Stimulated activated CD4-positive, alpha-beta T cell treated with anti-CD3 and anti-CD28 coated beads, Interleukin-4, amount 100 ng/mL, for 48 hours (primary cell): ENCODE data around the gene LRBA.

Source experiments
- DNase-seq, 2 donors: peaks; one replicate each; pipeline ENCODE4 v3.0.0-alpha.2; 2020; ENCODE audit warnings: low read depth in 2 of 2

LRBA gene

DNA sequence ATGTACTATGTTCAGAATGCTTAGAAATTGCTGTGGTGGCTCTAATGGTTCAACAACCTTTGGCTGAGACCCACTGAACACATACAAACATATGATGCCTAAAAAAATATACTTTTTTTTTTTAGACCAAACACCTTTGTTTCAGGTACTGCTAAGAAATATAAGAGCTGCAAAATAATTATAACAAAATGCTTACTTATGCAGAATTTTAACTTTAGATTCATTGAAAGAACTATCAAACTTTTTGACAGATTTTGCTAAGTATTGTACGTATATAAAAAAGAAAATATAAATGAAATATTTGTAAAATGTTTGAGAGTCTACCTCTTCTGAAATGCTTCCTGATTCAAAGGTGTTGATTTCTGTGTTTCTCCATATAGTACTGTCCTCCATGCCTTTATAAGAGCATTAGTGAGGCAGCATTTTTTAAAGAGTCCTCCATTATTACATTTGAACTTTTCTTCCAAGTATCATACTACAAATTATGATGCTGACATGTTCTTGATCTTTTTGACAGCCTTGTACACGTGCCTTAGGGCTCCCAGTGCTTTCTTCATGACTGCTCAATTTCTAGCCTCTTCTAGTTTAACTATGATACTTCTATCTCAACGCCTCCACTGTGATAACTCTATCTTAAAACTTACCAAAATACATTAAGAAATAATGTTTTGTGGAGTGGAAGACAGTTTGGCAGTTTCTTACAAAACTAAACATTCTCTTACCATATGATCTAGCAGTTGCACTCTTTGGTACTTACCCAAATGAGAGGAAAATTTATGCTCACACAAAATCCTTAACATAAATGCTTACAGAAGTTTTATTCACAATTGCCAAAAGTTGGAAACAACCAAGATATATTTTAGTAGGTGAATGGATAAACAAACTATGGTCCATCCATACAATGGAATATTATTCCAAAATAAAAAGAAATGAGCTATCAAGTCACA lies 645.4 kb downstream of the LRBA start:
- DNase-seq: no peak

DNA sequence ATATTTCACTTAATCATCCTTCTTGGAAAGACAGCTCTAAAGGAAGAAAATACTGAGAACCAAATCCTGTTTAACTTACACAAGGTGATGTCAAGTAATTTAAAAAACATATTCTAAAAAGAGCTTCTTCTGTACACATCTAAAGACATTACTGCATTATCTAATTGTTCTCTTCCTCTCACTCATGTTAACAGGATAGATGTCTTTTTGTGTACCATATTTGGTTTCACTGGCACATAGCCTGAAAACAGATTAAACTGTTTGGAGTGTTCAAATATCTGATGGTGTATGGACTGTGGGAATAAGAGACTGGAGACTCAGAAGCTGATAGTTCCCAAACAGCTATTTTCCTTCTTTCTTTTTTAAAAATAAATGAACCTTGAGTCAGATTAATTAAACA lies 646.4 kb downstream of the LRBA start:
- DNase-seq: no peak

- DNase-seq: no peak
These were observed 647.8 kb downstream of the LRBA start for GRCh38 chr4:150367326-150367725.

DNA sequence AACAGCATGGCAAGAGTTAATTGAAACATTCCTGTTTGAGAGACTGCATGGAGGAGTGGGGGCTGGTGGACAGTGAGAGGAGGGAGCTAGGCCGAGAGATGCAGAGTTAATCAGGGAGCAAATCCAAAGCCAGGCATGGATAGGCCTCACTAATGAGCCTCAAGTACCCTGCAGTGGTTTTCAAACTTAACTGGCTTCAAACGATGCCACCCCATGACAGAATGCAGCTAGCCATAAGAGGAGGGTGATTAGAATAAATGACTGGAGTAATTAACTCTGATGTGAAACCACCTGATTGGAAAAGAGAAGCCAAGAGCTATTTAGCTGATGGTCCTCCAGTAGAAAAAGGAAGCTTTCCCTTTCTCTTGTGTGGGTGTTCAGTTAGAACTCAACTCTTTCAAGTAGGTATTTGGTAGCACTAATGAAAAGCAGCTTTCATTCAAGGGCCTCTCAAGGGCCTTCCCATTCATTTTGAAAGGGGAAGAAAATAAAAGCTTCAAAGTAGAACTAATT lies 648.5 kb downstream of the LRBA start:
- DNase-seq: no peak

DNA sequence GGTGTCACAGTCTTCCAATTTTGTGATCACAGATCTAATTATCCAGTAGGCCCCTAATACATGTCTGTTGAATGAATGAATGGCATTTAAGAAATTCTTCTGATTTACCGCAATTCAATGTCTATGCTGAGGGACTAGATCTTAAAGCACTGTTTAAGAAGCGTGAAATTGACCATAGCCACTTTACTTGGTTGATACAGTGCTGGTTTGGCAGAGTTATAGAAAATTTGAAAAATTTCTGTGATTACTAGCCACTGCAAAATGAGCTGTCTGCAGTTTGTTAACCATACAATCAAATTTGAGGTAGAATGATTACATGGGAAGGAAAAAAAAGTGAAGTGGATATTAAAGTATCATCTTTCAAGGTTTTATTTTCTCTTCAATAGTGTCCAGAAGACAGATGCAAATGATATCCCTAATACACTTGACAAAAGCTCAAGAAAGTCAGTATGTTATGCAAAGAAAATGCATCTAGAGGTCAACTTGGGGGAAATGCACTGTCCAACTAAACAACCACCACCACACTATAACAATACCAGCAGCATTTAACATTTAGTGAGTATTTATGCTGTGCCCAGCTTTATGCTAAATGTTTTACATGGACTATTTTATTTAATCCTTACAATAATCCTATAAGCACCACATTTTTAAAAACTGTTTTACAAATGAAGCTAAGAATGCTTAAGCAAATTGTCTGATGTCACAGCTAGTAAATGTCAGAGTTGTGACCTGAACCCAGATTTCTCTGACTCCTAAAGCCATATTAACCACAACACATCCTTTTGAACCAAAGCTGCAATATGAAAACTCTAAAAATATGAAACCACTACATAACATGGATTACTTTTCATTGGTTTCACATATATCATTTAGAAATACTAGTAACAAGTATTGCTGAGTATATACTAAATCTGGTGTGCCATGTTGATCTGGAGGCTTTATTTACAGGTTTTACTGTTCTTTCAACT lies 651.1 kb downstream of the LRBA start:
- no peak for DNase-seq

DNA sequence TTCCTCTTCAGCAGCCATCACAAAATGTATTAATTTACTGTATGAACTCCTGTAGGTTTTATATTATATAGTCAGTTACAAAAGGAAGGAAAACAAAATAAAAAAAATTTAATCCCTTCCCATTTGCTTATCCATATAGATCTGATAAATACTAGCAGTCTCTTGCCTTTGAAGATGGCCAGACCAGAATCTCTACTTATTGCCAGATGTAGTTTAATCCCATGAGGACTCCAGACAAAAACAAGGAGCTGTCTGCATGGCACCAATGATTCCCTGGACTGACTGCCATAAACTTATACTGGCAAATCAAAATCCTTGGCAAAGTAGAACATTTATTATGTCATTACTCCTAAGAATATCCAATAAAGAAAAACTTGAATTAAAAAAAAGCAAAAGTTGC lies 656.4 kb downstream of the LRBA start:
- DNase-seq: no peak

- DNase-seq: no peak
These were observed 657.3 kb downstream of the LRBA start for GRCh38 chr4:150357829-150358228.

- no peak for DNase-seq
These were observed 659.1 kb downstream of the LRBA start for GRCh38 chr4:150355858-150356455.

GRCh38 chr4:150355418-150355817 lies 659.7 kb downstream of the LRBA start:
- DNase-seq: no peak

- no peak for DNase-seq
These were observed 660.8 kb downstream of the LRBA start for GRCh38 chr4:150354214-150354796.

DNA sequence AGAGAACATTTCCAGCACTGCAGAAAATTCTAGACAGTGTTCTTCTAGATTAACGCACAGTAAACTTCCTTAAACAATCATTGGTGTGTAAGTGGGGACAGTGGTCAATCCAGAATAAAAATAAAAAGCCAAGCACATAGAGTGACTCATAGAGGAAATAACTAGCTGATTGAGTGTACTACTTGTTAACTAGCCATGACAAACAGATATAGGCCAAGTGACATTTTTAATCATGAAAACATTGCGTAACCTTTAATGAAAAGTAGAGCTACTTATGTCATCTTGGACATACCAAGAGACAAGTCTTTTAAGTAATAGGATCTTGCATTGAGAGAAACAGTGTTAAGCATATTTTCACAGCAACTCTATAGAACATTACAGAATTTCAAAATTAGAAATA lies 667.0 kb downstream of the LRBA start:
- no peak for DNase-seq

- DNase-seq: no peak
These were observed 669.8 kb downstream of the LRBA start for GRCh38 chr4:150345207-150345744.

DNA sequence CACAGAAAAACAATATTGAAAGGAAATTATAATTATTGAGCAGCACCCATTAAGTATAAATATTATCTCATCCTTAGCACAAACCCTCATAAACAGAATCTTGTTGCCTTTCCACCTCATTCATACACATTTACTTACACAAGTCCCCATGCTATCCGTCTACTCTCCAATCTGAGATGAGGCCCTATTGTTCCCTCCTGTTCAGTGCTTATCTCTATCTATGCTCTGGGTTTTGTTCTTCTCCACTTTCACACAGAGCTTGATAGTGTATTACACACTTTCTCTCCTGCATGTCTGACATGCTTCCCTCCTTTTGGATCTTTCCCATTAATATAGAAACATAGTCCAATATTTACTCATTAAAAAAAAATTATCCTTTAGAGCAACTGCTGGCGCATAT lies 671.3 kb downstream of the LRBA start:
- DNase-seq: no peak

DNA sequence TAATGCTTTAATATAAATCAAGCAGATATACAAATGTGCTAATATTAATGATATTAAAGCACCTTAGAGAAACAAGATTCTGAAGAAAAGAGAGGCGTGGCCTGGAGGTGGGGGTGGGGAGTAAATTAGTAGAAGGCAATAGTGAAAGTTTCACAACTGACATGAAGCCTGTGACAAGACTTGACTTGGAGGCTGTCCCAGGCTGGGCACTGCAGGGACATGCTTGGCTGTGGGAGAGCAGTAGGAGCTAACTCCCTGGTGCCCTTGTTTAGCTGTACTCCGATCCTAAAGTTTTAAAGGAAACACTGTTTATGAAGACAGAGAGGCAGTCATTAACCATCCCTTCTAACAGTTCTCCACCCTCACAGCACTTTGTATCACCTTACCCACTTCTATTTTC lies 672.1 kb downstream of the LRBA start:
- no peak for DNase-seq

- no peak for DNase-seq
These were observed 677.4 kb downstream of the LRBA start for GRCh38 chr4:150337734-150338133.

GRCh38 chr4:150336676-150337412 lies 678.2 kb downstream of the LRBA start:
- no peak for DNase-seq

GRCh38 chr4:150332961-150333360 lies 682.1 kb downstream of the LRBA start:
- DNase-seq: no peak

- DNase-seq: no peak
These were observed 683.0 kb downstream of the LRBA start for GRCh38 chr4:150332086-150332485.

GRCh38 chr4:150329373-150329772 lies 685.7 kb downstream of the LRBA start:
- no peak for DNase-seq

GRCh38 chr4:150328496-150328895 lies 686.6 kb downstream of the LRBA start:
- no peak for DNase-seq
